Measurements from ENCODE around the gene AGPAT4.

- TF ChIP-seq CTCF (IDR thresholded peaks at IDR 0.05; ENCODE audit: low read depth, low read length) (no peak), POLR2A (IDR thresholded peaks at IDR 0.05; ENCODE audit: extremely low read depth, insufficient read length) (no peak)
- TF ChIP-seq, protein P1, sequence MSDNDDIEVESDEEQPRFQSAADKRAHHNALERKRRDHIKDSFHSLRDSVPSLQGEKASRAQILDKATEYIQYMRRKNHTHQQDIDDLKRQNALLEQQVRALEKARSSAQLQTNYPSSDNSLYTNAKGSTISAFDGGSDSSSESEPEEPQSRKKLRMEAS (IDR thresholded peaks at IDR 0.05; ENCODE audit: low read depth, low read length) = no peak
Observed at GRCh38 chr6:161100072-161100471, 173.8 kb downstream of the AGPAT4 start.

Data from NB4 (cell line).